ENCODE data around the gene CRYBB1.

DNA sequence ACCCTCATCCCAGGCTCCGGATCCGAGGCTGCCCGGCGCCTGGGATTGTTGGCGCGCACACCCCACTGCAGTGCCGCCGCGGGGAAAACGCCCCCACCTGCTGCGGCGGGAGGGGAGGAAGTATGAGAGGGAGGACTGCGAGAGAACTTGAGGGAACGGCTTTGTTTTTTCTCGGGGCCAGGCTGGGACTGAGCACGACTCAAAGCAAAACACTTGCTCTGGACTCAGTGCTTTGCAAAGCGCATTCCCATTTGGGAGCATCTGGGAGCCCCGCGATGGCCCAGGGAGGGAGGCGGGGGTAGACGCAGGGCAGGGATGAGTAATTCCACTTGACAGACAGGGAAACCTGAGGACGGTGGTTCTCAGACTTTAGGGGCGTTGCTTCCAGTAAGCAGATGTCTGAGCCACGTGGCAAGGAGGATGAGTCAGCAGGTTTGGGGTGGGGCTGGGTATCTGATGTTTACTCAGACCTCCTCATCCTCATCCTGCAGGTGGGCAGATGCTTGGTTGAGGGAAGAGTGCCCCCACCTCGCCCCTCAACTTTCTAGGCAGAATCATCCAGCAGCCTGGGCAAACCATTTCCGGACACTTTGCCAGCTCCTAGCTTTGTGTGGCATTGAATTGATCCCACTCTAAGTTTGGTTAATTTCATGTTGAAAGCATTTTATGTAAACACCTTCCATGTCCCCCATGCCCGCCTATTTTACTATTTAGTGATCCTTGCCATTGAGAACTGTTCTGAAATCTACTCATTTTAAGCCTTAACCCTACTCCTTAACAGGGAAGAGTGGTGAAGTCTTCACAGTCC, 41.0 kb upstream of the CRYBB1 start:
- TF ChIP-seq CTCF (IDR thresholded peaks at IDR 0.05), result no peak
- no peak for TF ChIP-seq POLR2A (IDR thresholded peaks at IDR 0.05)
